ENCODE results near the gene GPX8. TPM values are rescaled to one million over a fixed set of nuclear protein-coding genes. Genes with fewer than 3 reads are reported as not detected.
A peak's percentile ranks its signal among the peaks of the same experiment; 100 is the strongest.

The GPX8 gene
- total and polyA plus RNA-seq, 9 of the 15 experiments (the other 6 are each of a cell fraction or from before 2014, with no cell fraction given) = 0.62 to 1.8 (median 1.2) TPM

DNA sequence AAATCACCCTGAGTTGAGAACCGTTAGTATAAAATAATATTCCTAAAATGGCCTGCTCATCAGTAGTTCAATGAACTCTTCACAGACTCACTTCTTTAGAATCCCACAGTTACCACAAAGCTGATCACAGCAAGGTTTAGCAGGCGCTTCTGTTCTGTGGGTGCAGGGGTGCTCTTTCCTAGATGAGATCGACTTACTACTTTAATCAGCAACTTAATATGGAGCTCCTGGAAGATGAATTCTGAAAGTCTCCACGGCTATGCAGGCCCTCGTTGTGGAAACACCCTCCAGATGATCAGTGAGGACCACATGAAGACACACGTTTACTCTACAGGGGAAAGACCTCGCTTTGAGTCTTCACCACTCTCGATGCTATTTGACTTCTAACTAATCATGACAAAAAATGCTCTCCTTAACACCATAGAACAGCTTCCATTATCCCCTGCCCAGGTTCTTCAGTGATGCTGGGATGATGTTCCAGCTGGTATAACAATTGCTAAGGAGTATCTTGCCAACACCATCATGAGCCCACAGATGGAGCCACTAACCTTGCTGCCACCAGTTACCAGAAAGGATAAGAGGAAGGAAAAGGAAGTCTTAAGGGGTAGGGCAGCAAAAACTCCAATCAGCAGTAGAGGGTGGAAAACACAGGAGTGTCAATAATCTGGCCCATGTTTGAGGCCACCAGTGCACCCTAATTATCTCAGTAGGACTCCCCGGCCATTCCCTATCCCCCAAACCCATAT, 17.9 kb upstream of the GPX8 start:
- BruUV-seq (replicated peaks) = no TSS peak
- POLR2A ChIA-PET = interaction anchor here (0.6 to 1.1 kb wide), 3 partner anchors 9 to 230 kb away, joined by 3 to 5 read pairs (median 3); no protein-coding TSS in a partner anchor
- CTCF ChIA-PET (ENCODE audit: low intra/inter-chr PET ratio) = no interaction called here
- intact Hi-C loops (cut with micrococcal nuclease) (no loop called here), in situ Hi-C loops (cut with MboI) (no loop called here)
- H3K4me2 ChIP-seq (ENCODE audit: insufficient read depth, low read length) = no peak overlapping the region
- H2AFZ ChIP-seq (ENCODE audit: low read depth, low read length) = no peak overlapping the region
- H3K4me1 ChIP-seq (replicated peaks in 1 of 2; ENCODE audit: control insufficient read depth in 2 of 2, insufficient read depth in 2 of 2, low read length in 2 of 2) = no peaks in the 10 kb centered on the region
- H3K4me3 ChIP-seq = no peak overlapping the region
- no peaks in the 10 kb centered on the region for H3K79me2 ChIP-seq (ENCODE audit: control insufficient read depth, insufficient read depth, low read length)
- H3K36me3 ChIP-seq (ENCODE audit: control insufficient read depth, insufficient read depth, low read length) = no peaks in the 10 kb centered on the region
- H3K27ac ChIP-seq (ENCODE audit: extremely low read depth, low read depth, low read length) = no peak overlapping the region
- no peaks in the 10 kb centered on the region for H3K9me3 ChIP-seq (replicated peaks; ENCODE audit: control insufficient read depth, insufficient read depth, low read depth, low read length)
- no peaks in the 10 kb centered on the region; a peak in 1 of 5 replicates for H3K27me3 ChIP-seq (ENCODE audit: control insufficient read depth in 2 of 2, insufficient read depth in 2 of 2, low read length in 2 of 2)
- 3% methylated on average over 9 of the region's 9 CpGs for WGBS (ENCODE audit: insufficient coverage, low coverage, missing lambda C conversion rate)
- H4K20me1 ChIP-seq (replicated peaks; ENCODE audit: control insufficient read depth, insufficient read depth, low read length) = no peaks in the 10 kb centered on the region
- FAIRE-seq (no peak), ATAC-seq (no peak), DNase-seq (ENCODE audit: extremely low read depth in 1 of 4, low spot score in 3 of 4) (no peak)
- TF ChIP-seq SOX6 (IDR thresholded peaks at IDR 0.05) = no peak
- TF ChIP-seq, protein P1, sequence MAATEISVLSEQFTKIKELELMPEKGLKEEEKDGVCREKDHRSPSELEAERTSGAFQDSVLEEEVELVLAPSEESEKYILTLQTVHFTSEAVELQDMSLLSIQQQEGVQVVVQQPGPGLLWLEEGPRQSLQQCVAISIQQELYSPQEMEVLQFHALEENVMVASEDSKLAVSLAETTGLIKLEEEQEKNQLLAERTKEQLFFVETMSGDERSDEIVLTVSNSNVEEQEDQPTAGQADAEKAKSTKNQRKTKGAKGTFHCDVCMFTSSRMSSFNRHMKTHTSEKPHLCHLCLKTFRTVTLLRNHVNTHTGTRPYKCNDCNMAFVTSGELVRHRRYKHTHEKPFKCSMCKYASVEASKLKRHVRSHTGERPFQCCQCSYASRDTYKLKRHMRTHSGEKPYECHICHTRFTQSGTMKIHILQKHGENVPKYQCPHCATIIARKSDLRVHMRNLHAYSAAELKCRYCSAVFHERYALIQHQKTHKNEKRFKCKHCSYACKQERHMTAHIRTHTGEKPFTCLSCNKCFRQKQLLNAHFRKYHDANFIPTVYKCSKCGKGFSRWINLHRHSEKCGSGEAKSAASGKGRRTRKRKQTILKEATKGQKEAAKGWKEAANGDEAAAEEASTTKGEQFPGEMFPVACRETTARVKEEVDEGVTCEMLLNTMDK (IDR thresholded peaks at IDR 0.05; ENCODE audit: borderline replicate concordance, insufficient read depth, low read depth, low read length, poor library complexity, severe bottlenecking) = peak; percentile 29
- no peaks in the 10 kb centered on the region for H3K9me1 ChIP-seq (ENCODE audit: control insufficient read depth, insufficient read depth, low read length)
- no peak overlapping the region for H3K9ac ChIP-seq (ENCODE audit: insufficient read depth in 1 of 2, low read depth in 2 of 2, low read length in 2 of 2)
